Endometrium (tissue), 2 donors: Measurements from ENCODE around the gene PDXK.
"Not testable (repeated sequence)": the region's sequence is repeated elsewhere in the genome, so short reads cannot be mapped to it uniquely, and the experiment has no call there.

Experiments used
- FAIRE-seq: peaks from 2 replicates; lab custom pipeline; 2012; peaks lifted over from hg19 to GRCh38; lab: Jason Lieb, UNC
- donor health status: control.
- donor health status: control.

The PDXK gene

DNA sequence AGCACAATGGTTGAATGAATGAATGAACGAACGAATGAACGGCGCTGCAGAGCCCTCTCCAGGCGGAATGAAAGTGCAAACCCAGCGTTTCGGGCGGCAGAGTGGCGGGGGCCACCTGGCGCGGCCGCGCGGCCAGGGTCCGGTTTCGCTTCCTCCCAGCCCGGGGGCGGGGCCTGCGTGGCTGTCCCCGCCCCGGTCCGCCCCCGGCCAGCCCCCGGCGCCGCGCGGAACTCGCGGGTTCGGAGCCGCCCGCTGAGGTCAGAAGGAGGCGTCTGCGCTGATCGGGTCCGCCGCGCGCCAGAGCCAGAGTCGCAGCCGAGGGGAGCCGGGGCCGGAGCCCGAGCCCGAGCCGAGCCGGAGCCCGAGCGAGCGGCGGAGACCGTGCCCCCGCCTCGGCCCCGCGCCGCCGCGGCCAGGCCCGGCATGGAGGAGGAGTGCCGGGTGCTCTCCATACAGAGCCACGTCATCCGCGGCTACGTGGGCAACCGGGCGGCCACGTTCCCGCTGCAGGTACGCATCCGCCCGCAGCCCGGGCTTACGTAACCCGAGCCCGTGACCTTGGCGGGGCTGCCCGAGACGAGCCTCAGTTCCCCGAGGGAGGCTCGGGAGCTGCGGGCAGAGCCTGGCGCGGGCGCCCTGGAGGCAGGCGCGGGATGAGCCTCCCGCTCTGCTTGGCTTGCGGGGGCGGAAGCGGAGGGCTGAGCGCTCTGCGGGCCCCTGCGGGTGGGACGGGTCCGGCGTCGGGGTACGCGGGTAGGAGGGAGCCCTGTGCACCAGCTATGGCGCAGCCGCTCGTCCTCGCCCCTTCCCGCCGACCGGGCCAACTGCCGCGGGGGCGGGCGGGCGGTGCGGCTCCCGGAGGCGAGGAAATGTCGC lies at the start of gene PDXK:
Gene PDXK, plus strand, starts transcription at position 258 of the 876 bp plus-strand sequence. Its CDS starts 166 bp downstream, at position 424.
- no peak for FAIRE-seq

GRCh38 chr21:43669828-43670605 lies 48.9 kb upstream of the PDXK start:
- no peak for FAIRE-seq

- no peak for FAIRE-seq
Measured at GRCh38 chr21:43675871-43676270, 43.1 kb upstream of the PDXK start.

DNA sequence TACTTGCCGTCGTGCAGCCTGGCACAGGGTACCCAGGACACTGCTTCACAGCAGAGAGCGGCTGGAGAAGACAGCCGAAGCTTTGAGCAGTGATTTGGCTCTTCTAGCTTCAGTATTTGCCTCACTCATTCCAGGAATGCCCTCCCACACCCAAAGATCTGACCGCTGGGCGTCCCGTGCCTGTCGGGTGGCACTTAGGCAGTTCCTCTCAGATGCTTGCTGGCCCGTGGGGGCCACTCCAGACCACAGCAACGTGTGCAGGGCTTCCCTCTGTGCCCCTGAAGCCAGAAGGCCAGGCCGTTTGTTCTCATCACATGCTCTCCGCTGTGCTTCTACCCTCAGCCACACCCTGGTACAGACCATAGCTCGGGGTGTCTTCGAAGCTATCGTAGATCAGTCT lies 42.5 kb upstream of the PDXK start:
- no peak for FAIRE-seq

DNA sequence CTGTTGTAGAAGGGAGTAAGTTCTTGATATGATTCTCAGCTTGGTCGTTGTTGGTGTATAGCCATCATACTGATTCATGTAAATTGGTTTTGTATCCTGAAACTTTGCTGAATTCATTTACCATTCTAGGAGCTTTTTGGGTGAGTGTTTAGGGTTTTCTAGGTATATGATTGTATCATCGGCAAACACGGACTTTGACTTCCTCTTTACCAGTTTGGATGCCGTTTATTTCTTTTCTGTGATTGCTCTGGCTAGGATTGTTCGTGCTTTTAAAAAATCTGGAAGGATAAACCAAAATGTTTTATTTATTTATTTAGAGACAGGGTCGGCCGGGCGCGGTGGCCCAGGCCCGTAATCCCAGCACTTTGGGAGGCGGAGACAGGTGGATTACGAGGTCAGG lies 39.0 kb upstream of the PDXK start:
- no peak for FAIRE-seq

DNA sequence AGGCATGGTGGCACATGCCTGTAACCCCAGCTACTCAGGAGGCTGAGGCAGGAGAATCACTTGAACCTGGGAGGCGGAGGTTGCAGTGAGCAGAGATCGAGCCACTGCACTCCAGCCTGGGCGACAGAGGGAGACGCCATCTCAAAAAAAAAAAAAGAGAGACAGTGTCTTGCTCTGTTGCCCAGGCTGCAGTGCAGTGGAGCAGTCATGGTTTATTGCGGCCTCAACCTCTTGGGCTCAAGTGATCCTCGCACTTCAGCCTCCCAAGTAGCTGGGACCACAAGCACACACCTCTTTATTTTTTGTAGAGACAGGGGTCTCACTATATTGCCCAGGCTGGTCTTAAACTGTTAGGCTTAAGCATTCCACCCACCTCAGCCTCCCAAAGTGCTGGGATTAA lies 38.5 kb upstream of the PDXK start:
- not testable (repeated sequence) for FAIRE-seq

DNA sequence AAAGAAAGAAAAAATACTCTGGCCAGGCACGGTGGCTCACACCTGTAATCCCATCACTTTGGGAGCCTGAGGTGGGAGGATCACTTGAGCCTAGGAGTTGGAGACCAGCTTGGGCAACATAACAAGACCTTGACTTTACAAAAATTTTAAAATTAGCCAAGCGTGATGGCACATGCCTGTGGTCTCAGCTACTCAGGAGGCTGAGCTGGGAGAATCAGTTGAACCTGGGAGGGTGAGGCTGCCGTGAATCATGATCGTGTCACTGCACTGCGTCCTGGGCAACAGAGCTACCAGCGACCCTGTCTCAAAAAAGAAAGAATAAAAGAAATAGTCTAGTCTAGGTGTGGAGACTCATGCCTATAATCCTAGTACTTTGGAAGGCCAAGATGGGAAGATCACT lies 37.3 kb upstream of the PDXK start:
- FAIRE-seq, result no peak

DNA sequence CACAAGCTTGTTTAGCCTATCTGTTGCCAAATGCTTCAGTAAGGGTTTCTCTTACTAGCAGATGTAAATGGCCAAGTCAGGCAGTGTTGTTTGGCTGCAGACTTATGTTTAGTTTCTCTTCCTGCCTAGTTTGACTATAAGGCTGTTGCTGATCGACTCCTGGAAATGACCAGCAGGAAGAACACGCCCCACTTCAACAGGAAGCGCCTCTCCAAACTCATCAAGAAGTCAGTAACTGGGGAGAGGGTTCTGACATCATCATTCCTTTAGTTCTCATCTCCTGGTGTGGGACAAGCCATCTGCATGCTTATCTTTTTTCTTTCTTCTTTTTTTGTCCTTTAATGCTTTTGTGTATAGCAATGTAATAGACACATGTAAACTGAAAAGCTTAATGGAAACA lies 34.5 kb upstream of the PDXK start:
- no peak for FAIRE-seq

GRCh38 chr21:43686811-43687565 lies 31.9 kb upstream of the PDXK start:
- FAIRE-seq, result no peak

DNA sequence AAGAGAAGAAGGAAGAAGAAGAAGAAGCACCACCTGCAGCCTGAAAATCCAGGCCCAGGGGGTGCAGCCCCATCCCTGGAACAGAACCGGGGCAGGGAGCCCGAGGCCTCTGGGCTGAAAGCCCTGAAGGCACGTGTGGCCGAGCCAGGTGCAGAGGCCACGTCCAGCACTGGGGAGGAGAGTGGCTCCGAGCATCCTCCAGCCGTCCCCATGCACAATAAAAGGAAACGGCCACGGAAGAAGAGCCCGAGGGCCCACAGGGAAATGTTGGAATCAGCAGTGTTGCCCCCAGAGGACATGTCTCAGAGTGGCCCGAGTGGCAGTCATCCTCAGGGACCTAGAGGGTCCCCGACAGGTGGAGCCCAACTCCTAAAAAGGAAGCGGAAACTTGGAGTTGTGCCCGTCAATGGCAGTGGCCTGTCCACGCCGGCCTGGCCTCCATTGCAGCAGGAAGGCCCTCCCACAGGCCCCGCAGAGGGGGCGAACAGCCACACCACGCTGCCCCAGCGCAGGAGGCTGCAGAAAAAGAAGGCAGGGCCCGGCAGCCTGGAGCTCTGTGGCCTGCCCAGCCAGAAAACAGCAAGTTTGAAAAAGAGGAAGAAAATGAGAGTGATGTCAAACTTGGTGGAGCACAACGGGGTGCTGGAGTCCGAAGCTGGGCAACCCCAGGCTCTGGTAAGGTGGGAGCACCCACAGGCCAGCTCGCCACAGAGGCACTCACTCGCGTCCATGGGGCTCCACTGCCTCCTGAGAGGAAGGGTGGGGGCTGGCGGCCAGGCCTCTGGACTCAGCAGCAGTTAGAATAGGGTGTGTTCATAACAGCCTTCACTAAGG lies 31.1 kb upstream of the PDXK start:
- no peak for FAIRE-seq

DNA sequence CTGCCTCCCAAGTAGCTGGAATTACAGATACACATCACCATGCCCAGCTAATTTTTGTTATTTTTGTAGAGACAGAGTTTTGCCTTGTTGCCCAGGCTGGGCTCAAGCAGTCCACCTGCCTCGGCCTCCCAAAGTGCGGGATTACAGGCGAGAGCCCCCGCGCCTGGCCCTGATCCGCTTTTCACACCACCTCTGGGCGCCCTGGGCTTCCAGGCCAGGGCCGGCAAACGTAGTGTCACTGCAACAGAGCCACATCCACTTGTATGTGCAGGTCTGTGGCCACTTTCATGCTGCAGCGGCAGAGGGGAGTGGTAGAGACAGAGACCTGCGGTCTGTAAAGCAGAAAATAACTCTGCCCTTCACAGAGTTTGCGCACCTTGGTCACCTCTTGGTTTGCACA lies 30.0 kb upstream of the PDXK start:
- no peak for FAIRE-seq

DNA sequence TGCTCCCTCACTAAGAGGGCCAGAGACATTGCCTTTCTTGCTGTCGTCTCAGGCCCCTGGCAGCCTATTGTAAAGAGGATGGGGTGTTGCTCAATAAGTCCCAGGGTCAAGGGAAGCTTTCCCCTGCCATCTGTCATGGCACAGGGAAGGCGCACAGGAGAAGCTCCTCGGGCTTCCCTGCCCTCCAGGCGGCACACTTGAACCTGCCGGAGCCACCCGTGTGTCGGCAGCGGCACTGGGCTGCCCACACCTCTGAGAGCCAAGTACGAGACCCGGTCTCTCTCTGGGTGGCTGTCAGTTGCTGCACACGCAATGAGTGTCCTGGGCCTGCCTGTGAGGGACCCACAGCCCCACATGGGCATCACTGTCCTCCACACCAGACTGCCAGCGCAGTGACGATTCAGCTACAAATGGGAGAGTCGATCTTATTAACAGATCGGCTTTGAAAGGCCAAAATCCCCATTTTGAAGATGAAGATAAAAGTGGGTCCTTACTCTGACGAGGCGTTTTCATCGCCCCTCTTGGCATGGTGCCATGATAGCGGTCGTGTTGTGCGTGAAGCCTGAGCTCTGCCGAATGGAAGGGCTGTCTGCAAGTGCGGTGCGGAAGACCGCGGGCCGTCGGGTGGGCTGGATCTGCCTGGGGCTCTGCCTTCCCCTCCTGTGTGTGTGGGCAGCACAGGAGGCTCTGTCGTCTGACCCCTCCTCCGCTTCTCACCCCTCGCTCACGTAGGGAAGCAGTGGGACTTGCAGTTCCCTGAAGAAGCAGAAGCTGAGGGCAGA lies 29.2 kb upstream of the PDXK start:
- no peak for FAIRE-seq

DNA sequence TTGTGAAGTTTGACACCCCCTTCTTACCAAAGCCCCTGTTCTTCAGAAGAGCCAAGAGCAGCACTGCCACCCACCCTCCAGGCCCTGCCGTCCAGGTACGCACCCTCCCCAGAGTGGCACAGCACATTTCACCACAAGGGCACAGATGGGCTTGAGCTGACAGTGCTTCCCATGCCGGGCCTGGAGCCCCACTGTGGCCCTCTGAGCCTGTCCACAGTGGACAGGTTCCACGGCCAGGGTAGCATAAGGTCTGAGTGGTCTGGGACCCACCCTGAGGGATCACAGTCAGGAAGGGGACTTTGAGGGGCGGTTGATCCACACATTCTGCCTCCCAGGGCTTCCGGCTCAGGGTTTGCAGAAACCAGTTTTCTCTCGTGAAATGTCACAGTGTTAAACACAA lies 28.6 kb upstream of the PDXK start:
- FAIRE-seq, result no peak

DNA sequence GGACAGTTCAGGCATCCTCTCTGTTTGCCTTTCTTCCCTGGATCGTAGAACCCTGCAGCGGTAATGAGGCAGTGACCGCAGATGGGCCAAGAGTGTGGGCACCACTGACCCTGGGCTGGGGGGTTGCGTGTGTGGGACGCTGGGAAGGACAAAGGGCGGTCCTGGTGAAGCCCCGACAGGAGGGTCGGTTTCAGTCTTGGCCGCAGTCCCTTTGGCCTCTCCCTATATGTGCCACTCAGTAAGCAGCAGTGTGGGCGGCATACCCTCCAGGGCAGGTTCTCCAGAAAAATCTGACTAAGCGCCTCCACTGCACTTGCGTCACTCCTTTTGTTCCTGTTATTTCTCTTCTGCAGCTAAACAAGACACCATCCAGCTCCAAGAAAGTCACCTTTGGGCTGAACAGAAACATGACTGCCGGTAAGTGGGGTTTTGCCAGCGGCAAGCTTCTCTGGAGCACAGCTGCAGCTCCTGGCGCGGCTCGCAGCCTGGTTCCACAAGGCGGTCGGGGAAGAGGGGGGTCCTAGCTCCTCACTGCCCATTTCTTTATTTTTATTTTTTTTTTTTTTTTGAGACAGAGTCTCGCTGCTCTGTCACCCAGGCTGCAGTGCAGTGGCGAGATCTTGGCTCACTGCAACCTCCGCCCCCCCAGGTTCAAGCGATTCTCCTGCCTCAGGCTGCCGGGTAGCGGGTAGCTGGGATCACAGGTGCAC lies 27.7 kb upstream of the PDXK start:
- no peak for FAIRE-seq

GRCh38 chr21:43691801-43692200 lies 27.1 kb upstream of the PDXK start:
- no peak for FAIRE-seq

DNA sequence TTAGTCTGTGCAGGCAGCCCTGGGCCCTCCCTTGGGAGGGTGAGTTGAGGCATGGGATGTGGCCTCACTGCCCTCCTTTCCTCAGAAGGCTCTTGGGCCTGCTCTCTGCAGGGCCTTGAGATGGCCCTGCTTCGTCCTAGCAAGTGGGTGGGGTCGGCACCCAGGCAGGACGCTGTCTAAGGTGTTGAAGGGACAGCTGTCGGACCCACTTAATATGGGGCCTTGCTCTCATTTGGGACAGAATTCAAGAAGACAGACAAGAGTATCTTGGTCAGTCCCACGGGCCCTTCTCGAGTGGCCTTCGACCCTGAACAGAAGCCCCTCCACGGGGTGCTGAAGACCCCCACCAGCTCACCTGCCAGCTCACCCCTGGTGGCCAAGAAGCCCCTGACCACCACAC lies 26.0 kb upstream of the PDXK start:
- FAIRE-seq, result no peak

GRCh38 chr21:43693981-43694380 lies 24.9 kb upstream of the PDXK start:
- FAIRE-seq, result no peak

GRCh38 chr21:43694437-43695079 lies 24.4 kb upstream of the PDXK start:
- FAIRE-seq, result no peak

GRCh38 chr21:43696214-43696613 lies 22.7 kb upstream of the PDXK start:
- FAIRE-seq, result no peak
